ENCODE data around the gene RNASEH2A.

The RNASEH2A gene

GRCh38 chr19:12794196-12794941 lies 12.0 kb upstream of the RNASEH2A start:
- TF ChIP-seq CTCF (IDR thresholded peaks at IDR 0.05; ENCODE audit: insufficient read depth, low read length, poor library complexity, severe bottlenecking), result no peak
- no peak for TF ChIP-seq EZH2phosphoT487 (conservative IDR thresholded peaks at IDR 0.05; ENCODE audit: low read length)
- peak overlapping the region; percentile 94 for H3K4me2 ChIP-seq (ENCODE audit: low read depth, low read length, poor library complexity, severe bottlenecking)
- no peaks in the 10 kb centered on the region for H3K36me3 ChIP-seq (ENCODE audit: low read length)
- H3K9me2 ChIP-seq (replicated peaks; ENCODE audit: insufficient read depth, low read length), result no peaks in the 10 kb centered on the region
- H3K9ac ChIP-seq (ENCODE audit: low read length), result peak overlapping the region; percentile 77
- H4K20me1 ChIP-seq (ENCODE audit: low read depth, low read length), result no peaks in the 10 kb centered on the region
- H3K4me3 ChIP-seq (ENCODE audit: insufficient read depth, low read length, poor library complexity, severe bottlenecking), result peak overlapping the region; percentile 60
- H3K27me3 ChIP-seq (ENCODE audit: low read length), result no peaks in the 10 kb centered on the region
- no peaks in the 10 kb centered on the region for H3K79me2 ChIP-seq (ENCODE audit: insufficient read depth, low read length)
- peak overlapping the region; percentile 56 for H3K27ac ChIP-seq (ENCODE audit: low read depth, low read length)
- H2AFZ ChIP-seq (ENCODE audit: low read depth, low read length, severe bottlenecking), result peak overlapping the region; percentile 65
- H3F3A ChIP-seq (ENCODE audit: insufficient read depth), result peaks cover 25% of the 10 kb centered on the region
- no peaks in the 10 kb centered on the region for H3K9me3 ChIP-seq (ENCODE audit: insufficient read depth, low read length)

GRCh38 chr19:12794971-12795381 lies 11.4 kb upstream of the RNASEH2A start:
- H3K9ac ChIP-seq (ENCODE audit: low read length), result no peak overlapping the region
- H3K4me3 ChIP-seq (ENCODE audit: insufficient read depth, low read length, poor library complexity, severe bottlenecking), result no peak overlapping the region
- H3K79me2 ChIP-seq (ENCODE audit: insufficient read depth, low read length), result no peaks in the 10 kb centered on the region
- no peak overlapping the region for H3K4me2 ChIP-seq (ENCODE audit: low read depth, low read length, poor library complexity, severe bottlenecking)
- no peak overlapping the region for H2AFZ ChIP-seq (ENCODE audit: low read depth, low read length, severe bottlenecking)
- H3K27ac ChIP-seq (ENCODE audit: low read depth, low read length), result no peak overlapping the region
- H3K9me3 ChIP-seq (ENCODE audit: insufficient read depth, low read length), result no peaks in the 10 kb centered on the region
- H3K36me3 ChIP-seq (ENCODE audit: low read length), result no peaks in the 10 kb centered on the region
- H3F3A ChIP-seq (ENCODE audit: insufficient read depth), result peaks cover 25% of the 10 kb centered on the region
- TF ChIP-seq CTCF (IDR thresholded peaks at IDR 0.05; ENCODE audit: insufficient read depth, low read length, poor library complexity, severe bottlenecking) (no peak), EZH2phosphoT487 (conservative IDR thresholded peaks at IDR 0.05; ENCODE audit: low read length) (no peak)
- no peaks in the 10 kb centered on the region for H3K9me2 ChIP-seq (replicated peaks; ENCODE audit: insufficient read depth, low read length)
- no peaks in the 10 kb centered on the region for H3K27me3 ChIP-seq (ENCODE audit: low read length)
- H4K20me1 ChIP-seq (ENCODE audit: low read depth, low read length), result no peaks in the 10 kb centered on the region

GRCh38 chr19:12796146-12797071 lies 10.0 kb upstream of the RNASEH2A start:
- no peak overlapping the region for H3K27ac ChIP-seq (ENCODE audit: low read depth, low read length)
- no peaks in the 10 kb centered on the region for H3K9me2 ChIP-seq (replicated peaks; ENCODE audit: insufficient read depth, low read length)
- no peaks in the 10 kb centered on the region for H4K20me1 ChIP-seq (ENCODE audit: low read depth, low read length)
- H3K9me3 ChIP-seq (ENCODE audit: insufficient read depth, low read length), result no peaks in the 10 kb centered on the region
- H3K9ac ChIP-seq (ENCODE audit: low read length), result no peak overlapping the region
- H3K4me2 ChIP-seq (ENCODE audit: low read depth, low read length, poor library complexity, severe bottlenecking), result no peak overlapping the region
- H2AFZ ChIP-seq (ENCODE audit: low read depth, low read length, severe bottlenecking), result no peak overlapping the region
- no peaks in the 10 kb centered on the region for H3K27me3 ChIP-seq (ENCODE audit: low read length)
- TF ChIP-seq EZH2phosphoT487 (conservative IDR thresholded peaks at IDR 0.05; ENCODE audit: low read length) (no peak), CTCF (IDR thresholded peaks at IDR 0.05; ENCODE audit: insufficient read depth, low read length, poor library complexity, severe bottlenecking) (peak; percentile 77)
- peaks cover 17% of the 10 kb centered on the region for H3F3A ChIP-seq (ENCODE audit: insufficient read depth)
- H3K79me2 ChIP-seq (ENCODE audit: insufficient read depth, low read length), result peaks cover 12% of the 10 kb centered on the region
- no peaks in the 10 kb centered on the region for H3K36me3 ChIP-seq (ENCODE audit: low read length)
- H3K4me3 ChIP-seq (ENCODE audit: insufficient read depth, low read length, poor library complexity, severe bottlenecking), result no peak overlapping the region
